Stimulated activated naive B cell treated with anti-CD40 and anti-IgM and Interleukin-4, amounts not matched to agents 10 μg/mL and 1 μg/mL and 100 μg/mL, for 72 hours (primary cell): Measurements from ENCODE around the gene ATIC.
"Not testable (repeated sequence)": the region's sequence is repeated elsewhere in the genome, so short reads cannot be mapped to it uniquely, and the experiment has no call there.

Experiments used
- ATAC-seq, 2 donors: fragments of 150-1000 bp; cut with Tn5 transposase; replicated peaks; 2 replicates each; pipeline ENCODE4 v1.10.0; 2021; ENCODE audit warnings: moderate library complexity in 1 of 2
- DNase-seq: peaks from one replicate; pipeline ENCODE4 v3.0.0; 2021
- H3K27ac Mint-ChIP-seq: one replicate; pipeline ENCODE4 v1.8.0; 2022; ENCODE audit warnings: mild to moderate bottlenecking, mixed read lengths
- H3K27me3 Mint-ChIP-seq, 2 donors: one replicate each; pipeline ENCODE4 v1.8.0; 2022; ENCODE audit warnings: mixed read lengths in 2 of 2
- H3K36me3 Mint-ChIP-seq, 2 donors: one replicate each; pipeline ENCODE4 v1.8.0; 2022; ENCODE audit warnings: mixed read lengths in 2 of 2, mild to moderate bottlenecking in 1 of 2
- H3K4me1 Mint-ChIP-seq, 2 donors: one replicate each; pipeline ENCODE4 v1.8.0; 2022; ENCODE audit warnings: mixed read lengths in 2 of 2, mild to moderate bottlenecking in 1 of 2
- H3K4me3 Mint-ChIP-seq, 2 donors: one replicate each; pipeline ENCODE4 v1.8.0; 2022; ENCODE audit warnings: mild to moderate bottlenecking in 2 of 2, mixed read lengths in 2 of 2, moderate library complexity in 1 of 2
- H3K9me3 Mint-ChIP-seq, 2 donors: one replicate each; pipeline ENCODE4 v1.8.0; 2022; ENCODE audit warnings: mixed read lengths in 2 of 2, mild to moderate bottlenecking in 1 of 2

The ATIC gene

DNA sequence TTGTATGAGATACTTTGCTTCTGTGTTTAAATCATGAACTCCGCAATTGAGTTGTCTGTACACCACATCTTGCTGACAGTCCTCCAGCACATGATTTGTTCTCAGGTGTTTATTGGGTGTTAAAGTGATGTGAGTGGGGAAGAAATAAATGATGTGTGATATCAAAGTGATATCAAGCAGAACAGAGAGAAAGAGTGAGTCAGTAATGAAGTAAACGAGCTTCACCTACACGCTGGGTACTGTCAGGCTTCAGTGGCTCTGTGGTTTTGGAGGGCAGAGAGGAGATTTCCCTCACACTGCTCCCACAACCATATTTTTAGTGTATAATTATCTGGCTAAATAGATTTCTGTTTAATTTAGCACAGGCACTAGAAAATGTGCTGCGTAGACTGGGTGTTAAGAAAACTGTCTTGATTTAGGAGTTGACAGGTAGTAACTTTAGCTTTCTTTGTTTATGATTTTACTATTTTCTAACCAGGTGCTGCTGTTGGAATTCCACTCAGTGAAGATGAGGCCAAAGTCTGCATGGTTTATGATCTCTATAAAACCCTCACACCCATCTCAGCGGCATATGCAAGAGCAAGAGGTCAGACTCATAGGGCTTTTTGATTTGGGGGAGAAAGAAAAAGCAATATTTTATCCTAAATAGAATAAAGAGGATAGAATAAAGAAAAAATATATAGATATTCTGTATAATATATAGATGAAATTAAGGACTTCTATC lies 21.2 kb downstream of the ATIC start:
- Mint-ChIP-seq H3K27ac (no peak overlapping the region), H3K4me3 (peak overlapping the region; percentile 12 to 46), H3K36me3 (peaks cover 47 to 68% of the 10 kb centered on the region in 2 donors), H3K4me1 (peaks cover 20 to 50% of the 10 kb centered on the region in 2 donors), H3K9me3 (no peaks in the 10 kb centered on the region), H3K27me3 (no peaks in the 10 kb centered on the region)
- DNase-seq (peak; percentile 30), ATAC-seq (peak; percentile 99 to 100)

- H3K27ac Mint-ChIP-seq, result no peak overlapping the region
- H3K4me3 Mint-ChIP-seq, result no peak overlapping the region
- H3K27me3 Mint-ChIP-seq, result no peaks in the 10 kb centered on the region
- DNase-seq, result no peak
- H3K4me1 Mint-ChIP-seq, result peaks cover 0 to 1% of the 10 kb centered on the region in 2 donors
- no peaks in the 10 kb centered on the region for H3K9me3 Mint-ChIP-seq
- no peak for ATAC-seq
- peaks cover 40 to 69% of the 10 kb centered on the region in 2 donors for H3K36me3 Mint-ChIP-seq
These were observed 27.2 kb downstream of the ATIC start for GRCh38 chr2:215338883-215339679.

GRCh38 chr2:215347878-215348277 lies 36.0 kb downstream of the ATIC start:
- H3K4me1 Mint-ChIP-seq, result no peaks in the 10 kb centered on the region
- DNase-seq (no peak), ATAC-seq (no peak)
- no peaks in the 10 kb centered on the region for H3K27me3 Mint-ChIP-seq
- peaks cover 51 to 69% of the 10 kb centered on the region in 2 donors for H3K36me3 Mint-ChIP-seq
- no peaks in the 10 kb centered on the region for H3K9me3 Mint-ChIP-seq
- H3K4me3 Mint-ChIP-seq, result no peak overlapping the region
- H3K27ac Mint-ChIP-seq, result no peak overlapping the region

- no peak for DNase-seq
- Mint-ChIP-seq H3K9me3 (no peaks in the 10 kb centered on the region), H3K27ac (no peak overlapping the region), H3K4me3 (no peak overlapping the region), H3K4me1 (no peaks in the 10 kb centered on the region), H3K36me3 (peaks cover 62 to 70% of the 10 kb centered on the region in 2 donors), H3K27me3 (no peaks in the 10 kb centered on the region)
- no peak for ATAC-seq
These were observed 40.7 kb downstream of the ATIC start for GRCh38 chr2:215352602-215353001.

DNA sequence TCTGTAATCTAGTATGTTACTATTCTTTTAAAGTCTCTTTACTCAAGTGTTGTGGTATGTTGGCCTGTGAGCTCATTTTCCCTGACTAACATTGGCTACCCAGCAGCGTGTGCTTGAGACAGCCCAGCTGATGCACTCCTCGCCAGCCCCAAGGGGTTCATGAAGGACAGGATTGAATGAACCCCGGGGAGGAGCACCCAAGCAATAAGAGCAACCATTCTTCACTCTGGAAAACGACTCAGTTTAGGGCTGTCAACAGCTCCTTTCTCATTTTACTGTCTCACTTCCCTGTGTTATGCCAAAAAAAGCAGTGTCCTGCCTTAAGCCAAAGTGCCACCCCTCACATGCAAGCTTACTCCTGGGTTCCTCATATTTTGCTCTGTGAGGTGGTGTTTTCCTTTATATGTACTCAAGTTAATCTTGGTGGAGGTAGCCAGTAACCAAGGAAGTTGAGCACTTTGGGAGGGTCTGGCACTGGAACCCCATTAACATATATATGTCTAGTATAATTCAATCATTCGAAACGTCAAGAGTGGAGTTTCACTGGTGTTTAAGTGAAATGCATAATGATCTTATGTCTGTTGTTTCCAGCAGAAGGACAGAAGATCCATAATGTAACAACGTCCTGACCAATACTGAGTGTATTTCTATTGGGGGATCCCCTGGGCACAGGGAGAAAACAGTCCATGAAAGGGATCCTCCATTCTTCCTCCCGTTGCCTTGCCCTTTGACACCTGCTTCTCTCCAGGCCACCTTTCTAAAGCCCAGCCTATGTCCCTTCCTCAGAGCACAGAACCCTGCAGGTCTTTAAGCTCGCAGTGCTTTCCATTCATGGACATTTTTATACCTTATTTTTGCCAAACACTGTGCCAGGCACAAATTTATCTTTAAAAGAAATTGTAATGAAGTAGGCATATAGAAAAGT lies 43.2 kb downstream of the ATIC start:
- Mint-ChIP-seq H3K4me1 (no peaks in the 10 kb centered on the region), H3K9me3 (no peaks in the 10 kb centered on the region), H3K4me3 (no peak overlapping the region), H3K27ac (no peak overlapping the region), H3K27me3 (no peaks in the 10 kb centered on the region), H3K36me3 (peaks cover 48 to 54% of the 10 kb centered on the region in 2 donors)
- ATAC-seq (no peak), DNase-seq (no peak)

DNA sequence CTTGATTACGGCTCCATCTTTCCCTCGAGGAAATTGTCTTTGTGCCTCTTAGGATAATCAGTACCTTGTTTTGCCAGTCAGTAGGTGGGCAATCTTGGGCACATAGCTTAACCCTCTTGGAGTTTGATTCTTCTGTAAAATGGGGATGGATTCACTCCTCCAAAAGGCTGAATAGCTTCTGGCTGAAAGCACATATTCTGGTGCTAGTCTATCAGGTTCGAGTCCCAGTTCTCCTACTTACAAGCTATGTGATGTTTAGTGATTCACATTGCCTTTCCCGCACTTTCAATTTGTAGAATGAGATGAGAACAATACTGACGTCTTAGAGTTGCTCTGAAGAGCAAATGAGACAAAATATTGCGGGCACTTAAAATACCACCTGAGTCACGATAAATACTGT lies 43.9 kb downstream of the ATIC start:
- Mint-ChIP-seq H3K27me3 (no peaks in the 10 kb centered on the region), H3K27ac (no peak overlapping the region), H3K4me1 (no peaks in the 10 kb centered on the region), H3K9me3 (no peaks in the 10 kb centered on the region), H3K4me3 (no peak overlapping the region), H3K36me3 (peaks cover 43 to 48% of the 10 kb centered on the region in 2 donors)
- ATAC-seq (no peak), DNase-seq (no peak)

- Mint-ChIP-seq H3K4me3 (no peak overlapping the region), H3K36me3 (peaks cover 41 to 44% of the 10 kb centered on the region in 2 donors), H3K27ac (no peak overlapping the region), H3K27me3 (no peaks in the 10 kb centered on the region), H3K4me1 (no peaks in the 10 kb centered on the region), H3K9me3 (no peaks in the 10 kb centered on the region)
- ATAC-seq, result no peak
- DNase-seq, result no peak
These were observed 44.6 kb downstream of the ATIC start for GRCh38 chr2:215356334-215356947.

DNA sequence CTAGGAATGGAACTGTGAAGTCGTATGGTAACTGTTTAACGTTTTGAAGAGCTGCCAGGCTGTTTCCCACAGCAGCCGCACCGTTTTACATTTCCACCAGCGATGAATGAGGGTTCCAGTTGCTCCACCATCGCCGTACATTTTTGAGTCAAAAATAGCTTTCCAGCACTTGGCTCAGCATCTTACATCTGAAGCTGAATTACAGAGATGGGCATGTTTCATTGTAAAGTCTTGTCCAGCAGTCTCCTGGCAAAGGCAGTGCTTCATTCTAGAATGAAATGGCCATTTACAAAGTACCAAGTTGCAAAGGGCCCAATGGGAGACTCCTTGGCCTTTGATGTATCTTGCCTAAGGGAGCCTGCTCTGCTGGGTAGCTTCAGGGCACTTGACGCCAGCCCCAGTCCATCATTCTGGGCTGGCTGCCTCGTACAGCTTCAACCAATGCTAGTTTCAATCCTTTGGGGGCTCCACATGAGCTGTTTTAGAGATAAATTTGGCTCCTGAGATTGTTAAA lies 45.1 kb downstream of the ATIC start:
- DNase-seq, result no peak
- no peak overlapping the region for H3K4me3 Mint-ChIP-seq
- H3K27me3 Mint-ChIP-seq, result no peaks in the 10 kb centered on the region
- ATAC-seq, result no peak
- H3K27ac Mint-ChIP-seq, result no peak overlapping the region
- H3K9me3 Mint-ChIP-seq, result no peaks in the 10 kb centered on the region
- H3K36me3 Mint-ChIP-seq, result peaks cover 38 to 43% of the 10 kb centered on the region in 2 donors
- peaks cover 0 to 2% of the 10 kb centered on the region in 2 donors for H3K4me1 Mint-ChIP-seq

GRCh38 chr2:215357660-215358059 lies 45.8 kb downstream of the ATIC start:
- ATAC-seq (no peak), DNase-seq (no peak)
- no peak overlapping the region for H3K27ac Mint-ChIP-seq
- H3K27me3 Mint-ChIP-seq, result no peaks in the 10 kb centered on the region
- no peak overlapping the region for H3K4me3 Mint-ChIP-seq
- no peaks in the 10 kb centered on the region for H3K9me3 Mint-ChIP-seq
- H3K4me1 Mint-ChIP-seq, result peaks cover 0 to 8% of the 10 kb centered on the region in 2 donors
- H3K36me3 Mint-ChIP-seq, result peaks cover 41 to 47% of the 10 kb centered on the region in 2 donors

- H3K27ac Mint-ChIP-seq, result no peak overlapping the region
- peaks cover 4 to 15% of the 10 kb centered on the region in 2 donors for H3K4me1 Mint-ChIP-seq
- H3K27me3 Mint-ChIP-seq, result no peaks in the 10 kb centered on the region
- H3K4me3 Mint-ChIP-seq, result no peak overlapping the region
- ATAC-seq (no peak), DNase-seq (no peak)
- H3K36me3 Mint-ChIP-seq, result peaks cover 40 to 45% of the 10 kb centered on the region in 2 donors
- H3K9me3 Mint-ChIP-seq, result no peaks in the 10 kb centered on the region
These were observed 46.5 kb downstream of the ATIC start for GRCh38 chr2:215358312-215358845.

- DNase-seq (no peak), ATAC-seq (no peak)
- Mint-ChIP-seq H3K9me3 (no peaks in the 10 kb centered on the region), H3K36me3 (peaks cover 41 to 49% of the 10 kb centered on the region in 2 donors), H3K4me1 (peaks cover 6 to 22% of the 10 kb centered on the region in 2 donors), H3K27ac (no peak overlapping the region), H3K4me3 (no peak overlapping the region), H3K27me3 (no peaks in the 10 kb centered on the region)
These were observed 47.2 kb downstream of the ATIC start for GRCh38 chr2:215358891-215359575.

DNA sequence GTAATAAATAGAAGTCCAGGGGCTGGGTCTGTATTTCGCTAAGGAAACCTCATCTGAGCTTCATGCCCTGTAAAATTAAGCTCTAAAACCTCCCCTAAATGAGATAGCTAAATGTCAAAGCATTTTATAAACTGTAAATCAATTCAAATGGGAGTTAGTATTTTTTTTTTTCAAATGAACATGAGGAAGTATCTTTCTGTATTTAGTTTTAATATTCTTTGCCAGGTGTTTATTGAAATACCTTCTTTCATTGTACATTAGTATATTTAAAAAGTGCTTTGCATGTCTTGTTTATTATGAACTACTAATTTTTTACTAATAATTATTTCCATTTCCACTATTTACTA lies 47.7 kb downstream of the ATIC start:
- H3K27ac Mint-ChIP-seq, result no peak overlapping the region
- no peaks in the 10 kb centered on the region for H3K27me3 Mint-ChIP-seq
- H3K4me1 Mint-ChIP-seq, result peaks cover 6 to 24% of the 10 kb centered on the region in 2 donors
- ATAC-seq, result no peak
- no peak for DNase-seq
- no peaks in the 10 kb centered on the region for H3K9me3 Mint-ChIP-seq
- peaks cover 39 to 49% of the 10 kb centered on the region in 2 donors for H3K36me3 Mint-ChIP-seq
- no peak overlapping the region for H3K4me3 Mint-ChIP-seq

DNA sequence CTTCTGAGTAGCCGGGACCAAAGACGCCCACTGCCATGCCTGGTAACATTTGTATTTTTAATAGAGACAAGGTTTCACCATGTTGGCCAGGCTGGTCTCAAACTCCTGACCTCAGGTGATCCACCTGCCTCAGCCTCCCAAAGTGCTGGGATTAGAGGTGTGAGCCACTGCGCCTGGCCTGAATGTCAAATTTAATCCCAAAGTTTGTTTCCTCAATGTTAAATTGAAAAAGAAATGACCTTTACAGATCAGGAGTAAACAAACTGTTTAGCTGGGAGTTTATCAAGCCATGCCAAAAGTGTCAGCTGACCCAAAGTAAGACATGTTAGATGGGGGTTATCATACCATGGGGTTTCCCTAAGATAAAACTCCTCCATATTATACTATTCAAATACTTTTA lies 48.2 kb downstream of the ATIC start:
- peaks cover 38 to 49% of the 10 kb centered on the region in 2 donors for H3K36me3 Mint-ChIP-seq
- not testable (repeated sequence) for ATAC-seq

More for the DNA sequence above, 48.2 kb downstream of the ATIC start:
- not testable (repeated sequence) for H3K9me3 Mint-ChIP-seq, H3K27ac Mint-ChIP-seq, H3K4me3 Mint-ChIP-seq, DNase-seq, H3K27me3 Mint-ChIP-seq
- H3K4me1 Mint-ChIP-seq, result peaks cover 9 to 24% of the 10 kb centered on the region in 2 donors
